GM23338 (cell line): ENCODE results near the gene PLEKHD1. TPM values are rescaled to one million over a fixed set of nuclear protein-coding genes. Genes with fewer than 3 reads are reported as not detected.

Experiments
- ATAC-seq: fragments of 200-7000 bp; cut with Tn5 transposase; 3 replicates; pipeline ENCODE4 v1.9.1; 2020
- DNase-seq: peaks from one replicate; pipeline ENCODE4 v3.0.0-alpha.2; 2015; ENCODE audit warnings: low spot score
- H2AFZ ChIP-seq: fragments of 200-600 bp; sonication (generic); 2 replicates; pipeline ENCODE4 v1.8.0; 2016; ENCODE audit warnings: antibody characterized with exemption, mild to moderate bottlenecking, moderate library complexity
- H3F3A ChIP-seq: fragments of 200-600 bp; sonication (generic); replicated peaks from 2 replicates; pipeline ENCODE4 v1.8.0; 2017; ENCODE audit warnings: antibody characterized with exemption, mixed run types, low read depth
- H3K27ac ChIP-seq: fragments of 200-600 bp; sonication (generic); 2 replicates; pipeline ENCODE4 v1.6.1; 2016; ENCODE audit warnings: low read depth
- H3K27me3 ChIP-seq: fragments of 200-600 bp; sonication (generic); 2 replicates; pipeline ENCODE4 v1.8.0; 2016; ENCODE audit warnings: mild to moderate bottlenecking, mixed run types, moderate library complexity; ENCODE audit not compliant: insufficient read depth
- H3K36me3 ChIP-seq: fragments of 200-600 bp; sonication (generic); 2 replicates; pipeline ENCODE4 v1.8.0; 2016; ENCODE audit warnings: mild to moderate bottlenecking; ENCODE audit not compliant: insufficient read depth
- H3K4me1 ChIP-seq: fragments of 200-600 bp; sonication (generic); 2 replicates; pipeline ENCODE4 v1.8.0; 2016; ENCODE audit warnings: mild to moderate bottlenecking, moderate library complexity; ENCODE audit not compliant: insufficient read depth
- H3K4me2 ChIP-seq: fragments of 200-600 bp; sonication (generic); 2 replicates; pipeline ENCODE4 v1.7.1; 2017; ENCODE audit warnings: mixed run types
- H3K4me3 ChIP-seq: fragments of 200-600 bp; sonication (generic); 2 replicates; pipeline ENCODE4 v1.6.1; 2016; ENCODE audit warnings: mixed run types
- H3K79me2 ChIP-seq: fragments of 200-600 bp; sonication (generic); replicated peaks from 2 replicates; pipeline ENCODE4 v1.8.0; 2017; ENCODE audit warnings: mild to moderate bottlenecking; ENCODE audit not compliant: insufficient read depth
- H3K9me2 ChIP-seq: fragments of 200-600 bp; sonication (generic); 2 replicates; pipeline ENCODE4 v1.8.0; 2017; ENCODE audit not compliant: insufficient read depth
- H4K20me1 ChIP-seq: fragments of 200-600 bp; sonication (generic); replicated peaks from 2 replicates; pipeline ENCODE4 v1.8.0; 2017; ENCODE audit warnings: mild to moderate bottlenecking; ENCODE audit not compliant: insufficient read depth
- H3K27ac Mint-ChIP-seq: 2 replicates; pipeline ENCODE4 v1.8.0; 2020; ENCODE audit warnings: inconsistent platforms, mild to moderate bottlenecking, moderate library complexity, mixed read lengths
- H3K27me3 Mint-ChIP-seq: 3 replicates; pipeline ENCODE4 v1.8.0; 2022; ENCODE audit warnings: low read depth, mild to moderate bottlenecking, moderate library complexity, mixed read lengths, inconsistent platforms; ENCODE audit not compliant: insufficient read depth, poor library complexity
- H3K36me3 Mint-ChIP-seq: 3 replicates; pipeline ENCODE4 v1.8.0; 2021; ENCODE audit warnings: low read depth, mild to moderate bottlenecking, inconsistent platforms, moderate library complexity, mixed read lengths
- H3K4me1 Mint-ChIP-seq: 3 replicates; pipeline ENCODE4 v1.8.0; 2020; ENCODE audit warnings: mild to moderate bottlenecking, inconsistent platforms, mixed read lengths
- H3K4me3 Mint-ChIP-seq: 3 replicates; pipeline ENCODE4 v1.8.0; 2021; ENCODE audit warnings: moderate library complexity, mild to moderate bottlenecking, inconsistent platforms, mixed read lengths
- H3K9me3 Mint-ChIP-seq: 3 replicates; pipeline ENCODE4 v1.8.0; 2020; ENCODE audit warnings: moderate library complexity, mild to moderate bottlenecking, inconsistent platforms, mixed read lengths
- CREB1 ChIP-seq: fragments of 250-450 bp; sonication (Bioruptor Pico); IDR thresholded peaks from 2 replicates; pipeline ENCODE4 v1.5.0; 2020; ENCODE audit warnings: low read depth, mild to moderate bottlenecking, moderate library complexity
- EZH2 ChIP-seq: fragments of 200-600 bp; sonication (generic); IDR thresholded peaks from one replicate; pipeline ENCODE4 v1.8.0; 2017; ENCODE audit warnings: antibody characterized with exemption, mild to moderate bottlenecking, low read depth; ENCODE audit not compliant: unreplicated experiment
- JUNB ChIP-seq: IDR thresholded peaks from one replicate; pipeline ENCODE4 v1.6.1; 2016; ENCODE audit warnings: antibody characterized with exemption; ENCODE audit not compliant: unreplicated experiment
- NANOG ChIP-seq: IDR thresholded peaks from 2 replicates; pipeline ENCODE4 v1.6.1; 2016; ENCODE audit warnings: antibody characterized with exemption, borderline replicate concordance
- ZNF331 ChIP-seq: fragments of 250-450 bp; sonication (Bioruptor Pico); IDR thresholded peaks from 2 replicates; pipeline ENCODE4 v1.5.0; 2020; ENCODE audit warnings: low read depth, mild to moderate bottlenecking, moderate library complexity
- polyA plus RNA-seq: library from polyadenylated mRNA; unstranded; fragments of >200 nt; fragmentation: Nextera tagmentation; extraction: Ambion mirVana; gene quantifications from 2 replicates; pipeline ENCODE4 v1.2.1, GENCODE V29; 2016
- total RNA-seq: library from RNA; depleted of rRNA; stranded (reverse); fragments of >200 nt; shearing (Covaris generic); gene quantifications from 2 replicates; pipeline ENCODE4 v1.2.3, GENCODE V29; 2014
- TF ChIP-seq, protein P1 (sequence below): fragments of 250-450 bp; sonication (Bioruptor Pico); IDR thresholded peaks from 2 replicates; pipeline ENCODE4 v1.5.0; 2020; ENCODE audit warnings: mild to moderate bottlenecking, moderate library complexity
- TF ChIP-seq, protein P2 (sequence below), 2 experiments: fragments of 200-600 bp in 1 of 2; sonication (generic) in 1 of 2; conservative IDR thresholded peaks; 2 replicates each; pipeline versions ENCODE4 v1.5.1 to v1.6.1; 2016 to 2017; ENCODE audit warnings: antibody characterized with exemption in 2 of 2, low read depth in 2 of 2, mild to moderate bottlenecking in 2 of 2, moderate library complexity in 1 of 2
- TF ChIP-seq, protein P3 (sequence below): IDR thresholded peaks from 2 replicates; pipeline ENCODE4 v1.6.1; 2016; ENCODE audit warnings: antibody characterized with exemption

PLEKHD1 gene
- total and polyA plus RNA-seq, 2 experiments from 2014 or later, result 0.19 to 0.28 TPM

DNA sequence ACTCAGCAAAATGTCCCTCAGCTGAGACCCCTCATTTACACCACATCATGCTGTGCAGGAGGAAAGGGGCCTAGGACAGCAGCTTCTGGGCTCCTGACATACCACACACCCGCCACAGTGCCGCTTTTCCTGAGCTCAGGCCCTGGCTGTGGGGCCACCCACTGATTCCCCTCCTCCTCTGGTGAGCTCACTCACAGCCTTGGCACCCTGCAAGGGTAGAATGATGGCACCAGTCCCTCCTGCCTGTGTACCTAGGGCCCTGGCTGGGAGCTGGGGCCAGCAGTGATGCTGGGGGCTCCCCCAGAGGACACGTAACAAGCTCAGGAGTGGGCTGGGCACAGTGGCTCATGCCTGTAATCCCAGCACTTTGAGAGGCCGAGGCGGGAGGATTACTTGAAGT, 44.4 kb downstream of the PLEKHD1 start (continued):
- TF ChIP-seq, protein P1, sequence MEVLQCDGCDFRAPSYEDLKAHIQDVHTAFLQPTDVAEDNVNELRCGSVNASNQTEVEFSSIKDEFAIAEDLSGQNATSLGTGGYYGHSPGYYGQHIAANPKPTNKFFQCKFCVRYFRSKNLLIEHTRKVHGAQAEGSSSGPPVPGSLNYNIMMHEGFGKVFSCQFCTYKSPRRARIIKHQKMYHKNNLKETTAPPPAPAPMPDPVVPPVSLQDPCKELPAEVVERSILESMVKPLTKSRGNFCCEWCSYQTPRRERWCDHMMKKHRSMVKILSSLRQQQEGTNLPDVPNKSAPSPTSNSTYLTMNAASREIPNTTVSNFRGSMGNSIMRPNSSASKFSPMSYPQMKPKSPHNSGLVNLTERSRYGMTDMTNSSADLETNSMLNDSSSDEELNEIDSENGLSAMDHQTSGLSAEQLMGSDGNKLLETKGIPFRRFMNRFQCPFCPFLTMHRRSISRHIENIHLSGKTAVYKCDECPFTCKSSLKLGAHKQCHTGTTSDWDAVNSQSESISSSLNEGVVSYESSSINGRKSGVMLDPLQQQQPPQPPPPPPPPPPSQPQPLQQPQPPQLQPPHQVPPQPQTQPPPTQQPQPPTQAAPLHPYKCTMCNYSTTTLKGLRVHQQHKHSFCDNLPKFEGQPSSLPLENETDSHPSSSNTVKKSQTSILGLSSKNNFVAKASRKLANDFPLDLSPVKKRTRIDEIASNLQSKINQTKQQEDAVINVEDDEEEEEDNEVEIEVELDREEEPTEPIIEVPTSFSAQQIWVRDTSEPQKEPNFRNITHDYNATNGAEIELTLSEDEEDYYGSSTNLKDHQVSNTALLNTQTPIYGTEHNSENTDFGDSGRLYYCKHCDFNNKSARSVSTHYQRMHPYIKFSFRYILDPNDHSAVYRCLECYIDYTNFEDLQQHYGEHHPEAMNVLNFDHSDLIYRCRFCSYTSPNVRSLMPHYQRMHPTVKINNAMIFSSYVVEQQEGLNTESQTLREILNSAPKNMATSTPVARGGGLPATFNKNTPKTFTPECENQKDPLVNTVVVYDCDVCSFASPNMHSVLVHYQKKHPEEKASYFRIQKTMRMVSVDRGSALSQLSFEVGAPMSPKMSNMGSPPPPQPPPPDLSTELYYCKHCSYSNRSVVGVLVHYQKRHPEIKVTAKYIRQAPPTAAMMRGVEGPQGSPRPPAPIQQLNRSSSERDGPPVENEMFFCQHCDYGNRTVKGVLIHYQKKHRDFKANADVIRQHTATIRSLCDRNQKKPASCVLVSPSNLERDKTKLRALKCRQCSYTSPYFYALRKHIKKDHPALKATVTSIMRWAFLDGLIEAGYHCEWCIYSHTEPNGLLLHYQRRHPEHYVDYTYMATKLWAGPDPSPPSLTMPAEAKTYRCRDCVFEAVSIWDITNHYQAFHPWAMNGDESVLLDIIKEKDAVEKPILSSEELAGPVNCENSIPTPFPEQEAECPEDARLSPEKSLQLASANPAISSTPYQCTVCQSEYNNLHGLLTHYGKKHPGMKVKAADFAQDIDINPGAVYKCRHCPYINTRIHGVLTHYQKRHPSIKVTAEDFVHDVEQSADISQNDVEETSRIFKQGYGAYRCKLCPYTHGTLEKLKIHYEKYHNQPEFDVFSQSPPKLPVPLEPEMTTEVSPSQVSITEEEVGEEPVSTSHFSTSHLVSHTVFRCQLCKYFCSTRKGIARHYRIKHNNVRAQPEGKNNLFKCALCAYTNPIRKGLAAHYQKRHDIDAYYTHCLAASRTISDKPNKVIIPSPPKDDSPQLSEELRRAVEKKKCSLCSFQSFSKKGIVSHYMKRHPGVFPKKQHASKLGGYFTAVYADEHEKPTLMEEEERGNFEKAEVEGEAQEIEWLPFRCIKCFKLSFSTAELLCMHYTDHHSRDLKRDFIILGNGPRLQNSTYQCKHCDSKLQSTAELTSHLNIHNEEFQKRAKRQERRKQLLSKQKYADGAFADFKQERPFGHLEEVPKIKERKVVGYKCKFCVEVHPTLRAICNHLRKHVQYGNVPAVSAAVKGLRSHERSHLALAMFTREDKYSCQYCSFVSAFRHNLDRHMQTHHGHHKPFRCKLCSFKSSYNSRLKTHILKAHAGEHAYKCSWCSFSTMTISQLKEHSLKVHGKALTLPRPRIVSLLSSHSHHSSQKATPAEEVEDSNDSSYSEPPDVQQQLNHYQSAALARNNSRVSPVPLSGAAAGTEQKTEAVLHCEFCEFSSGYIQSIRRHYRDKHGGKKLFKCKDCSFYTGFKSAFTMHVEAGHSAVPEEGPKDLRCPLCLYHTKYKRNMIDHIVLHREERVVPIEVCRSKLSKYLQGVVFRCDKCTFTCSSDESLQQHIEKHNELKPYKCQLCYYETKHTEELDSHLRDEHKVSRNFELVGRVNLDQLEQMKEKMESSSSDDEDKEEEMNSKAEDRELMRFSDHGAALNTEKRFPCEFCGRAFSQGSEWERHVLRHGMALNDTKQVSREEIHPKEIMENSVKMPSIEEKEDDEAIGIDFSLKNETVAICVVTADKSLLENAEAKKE (CRISPR knock-in tag), result no peak
- TF ChIP-seq CREB1 (CRISPR knock-in tag) (no peak), NANOG (no peak), ZNF331 (CRISPR knock-in tag) (no peak)
- TF ChIP-seq, protein P2, sequence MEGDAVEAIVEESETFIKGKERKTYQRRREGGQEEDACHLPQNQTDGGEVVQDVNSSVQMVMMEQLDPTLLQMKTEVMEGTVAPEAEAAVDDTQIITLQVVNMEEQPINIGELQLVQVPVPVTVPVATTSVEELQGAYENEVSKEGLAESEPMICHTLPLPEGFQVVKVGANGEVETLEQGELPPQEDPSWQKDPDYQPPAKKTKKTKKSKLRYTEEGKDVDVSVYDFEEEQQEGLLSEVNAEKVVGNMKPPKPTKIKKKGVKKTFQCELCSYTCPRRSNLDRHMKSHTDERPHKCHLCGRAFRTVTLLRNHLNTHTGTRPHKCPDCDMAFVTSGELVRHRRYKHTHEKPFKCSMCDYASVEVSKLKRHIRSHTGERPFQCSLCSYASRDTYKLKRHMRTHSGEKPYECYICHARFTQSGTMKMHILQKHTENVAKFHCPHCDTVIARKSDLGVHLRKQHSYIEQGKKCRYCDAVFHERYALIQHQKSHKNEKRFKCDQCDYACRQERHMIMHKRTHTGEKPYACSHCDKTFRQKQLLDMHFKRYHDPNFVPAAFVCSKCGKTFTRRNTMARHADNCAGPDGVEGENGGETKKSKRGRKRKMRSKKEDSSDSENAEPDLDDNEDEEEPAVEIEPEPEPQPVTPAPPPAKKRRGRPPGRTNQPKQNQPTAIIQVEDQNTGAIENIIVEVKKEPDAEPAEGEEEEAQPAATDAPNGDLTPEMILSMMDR (conservative IDR thresholded peaks at IDR 0.05; ENCODE audit: low read depth in 2 of 2), result no peak

DNA sequence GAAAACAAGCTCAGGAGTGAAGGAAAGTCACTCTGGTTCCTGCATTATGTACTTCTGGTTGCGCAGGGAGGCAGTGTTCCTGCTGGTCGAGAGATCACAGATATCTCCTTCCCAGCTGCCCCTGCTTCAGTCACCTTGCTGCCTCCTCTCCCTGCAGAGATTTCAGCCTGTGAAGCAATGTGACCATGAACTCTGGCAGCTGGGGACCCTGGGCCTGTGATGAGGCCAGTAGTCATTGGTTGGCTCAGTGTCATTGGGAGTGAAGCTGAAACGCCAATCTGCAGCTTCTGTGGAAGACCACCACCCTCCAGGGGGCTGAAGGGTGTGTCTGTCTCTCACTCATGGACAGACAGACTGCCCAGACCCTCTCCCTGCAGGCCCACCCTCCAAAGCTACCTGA, 45.0 kb downstream of the PLEKHD1 start:
- Histone ChIP-seq H4K20me1 (no peaks in the 10 kb centered on the region), H3K4me3 (no peak overlapping the region), H3K9me2 (peaks cover 6% of the 10 kb centered on the region; the same call in 1 of the 2 replicates), H3K36me3 (no peaks in the 10 kb centered on the region), H3K4me1 (no peaks in the 10 kb centered on the region), H3K27ac (no peak overlapping the region), H3K79me2 (no peaks in the 10 kb centered on the region), H2AFZ (no peak overlapping the region), H3F3A (no peaks in the 10 kb centered on the region), H3K27me3 (no peaks in the 10 kb centered on the region), H3K4me2 (no peak overlapping the region)
- ATAC-seq (no peak), DNase-seq (no peak)
- H3K4me1 Mint-ChIP-seq, result no peaks in the 10 kb centered on the region
- H3K27me3 Mint-ChIP-seq, result peaks cover 3% of the 10 kb centered on the region
- no peak overlapping the region for H3K4me3 Mint-ChIP-seq
- H3K9me3 Mint-ChIP-seq, result no peaks in the 10 kb centered on the region
- H3K27ac Mint-ChIP-seq, result no peak overlapping the region
- no peaks in the 10 kb centered on the region for H3K36me3 Mint-ChIP-seq
- TF ChIP-seq CREB1 (CRISPR knock-in tag) (no peak), ZNF331 (CRISPR knock-in tag) (no peak), NANOG (no peak), EZH2 (no peak), JUNB (no peak)
- TF ChIP-seq, protein P2 (conservative IDR thresholded peaks at IDR 0.05; ENCODE audit: low read depth in 2 of 2), result no peak
- TF ChIP-seq, protein P3, sequence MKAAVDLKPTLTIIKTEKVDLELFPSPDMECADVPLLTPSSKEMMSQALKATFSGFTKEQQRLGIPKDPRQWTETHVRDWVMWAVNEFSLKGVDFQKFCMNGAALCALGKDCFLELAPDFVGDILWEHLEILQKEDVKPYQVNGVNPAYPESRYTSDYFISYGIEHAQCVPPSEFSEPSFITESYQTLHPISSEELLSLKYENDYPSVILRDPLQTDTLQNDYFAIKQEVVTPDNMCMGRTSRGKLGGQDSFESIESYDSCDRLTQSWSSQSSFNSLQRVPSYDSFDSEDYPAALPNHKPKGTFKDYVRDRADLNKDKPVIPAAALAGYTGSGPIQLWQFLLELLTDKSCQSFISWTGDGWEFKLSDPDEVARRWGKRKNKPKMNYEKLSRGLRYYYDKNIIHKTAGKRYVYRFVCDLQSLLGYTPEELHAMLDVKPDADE, result no peak
